MCF 10A (cell line): Measurements from ENCODE around the gene UNCX. TPM values are rescaled to one million over a fixed set of nuclear protein-coding genes. Genes with fewer than 3 reads are reported as not detected.

Source experiments
- BruUV-seq: library from RNA; stranded (reverse); fragments of 400-500 nt; replicated peaks from 2 replicates; lab custom pipeline; 2021; lab: Mats Ljungman, UMichigan
- CTCF ChIA-PET: fragments of 300-600 bp; sonication (Branson Sonifier 250); formaldehyde crosslinking; extraction: SDS; loops from one replicate; lab custom pipeline; 2021; ENCODE audit warnings: antibody characterized with exemption, inconsistent platforms; lab: Yijun Ruan, JAX
- POLR2A ChIA-PET: fragments of 300-600, 350-650 bp; sonication (Branson Sonifier 250); formaldehyde crosslinking; extraction: SDS; loops from one replicate; lab custom pipeline; 2020; ENCODE audit warnings: antibody characterized with exemption, inconsistent platforms; lab: Yijun Ruan, JAX
- DNase-seq: peaks from one replicate; pipeline ENCODE4 v3.0.0-alpha.2; 2018; ENCODE audit not compliant: unreplicated experiment
- H3K27ac Mint-ChIP-seq: one replicate; pipeline ENCODE4 v1.8.0; 2022; ENCODE audit warnings: mild to moderate bottlenecking, low read depth, mixed read lengths; ENCODE audit not compliant: unreplicated experiment
- H3K27me3 Mint-ChIP-seq: one replicate; pipeline ENCODE4 v1.8.0; 2022; ENCODE audit warnings: mixed read lengths; ENCODE audit not compliant: insufficient read depth, unreplicated experiment
- H3K36me3 Mint-ChIP-seq: one replicate; pipeline ENCODE4 v1.8.0; 2022; ENCODE audit warnings: mild to moderate bottlenecking, moderate library complexity, mixed read lengths; ENCODE audit not compliant: insufficient read depth, unreplicated experiment
- H3K4me1 Mint-ChIP-seq: one replicate; pipeline ENCODE4 v1.8.0; 2022; ENCODE audit warnings: mixed read lengths; ENCODE audit not compliant: insufficient read depth, unreplicated experiment
- H3K4me3 Mint-ChIP-seq: one replicate; pipeline ENCODE4 v1.8.0; 2022; ENCODE audit warnings: mild to moderate bottlenecking, moderate library complexity, mixed read lengths; ENCODE audit not compliant: unreplicated experiment
- H3K9me3 Mint-ChIP-seq: one replicate; pipeline ENCODE4 v1.8.0; 2022; ENCODE audit warnings: mixed read lengths; ENCODE audit not compliant: unreplicated experiment
- intact Hi-C: fragments of 100-400 bp; cut with micrococcal nuclease; formaldehyde crosslinking; loops from 2 replicates; pipeline ENCODE4 v1.14.1; 2022
- total RNA-seq: library from RNA; stranded (reverse); gene quantifications from 2 replicates; pipeline ENCODE4 v1.2.3, GENCODE V29; 2022
- TF ChIP-seq, protein P1 (sequence below): fragments of 200-600 bp; IDR thresholded peaks from one replicate; pipeline ENCODE4 v1.8.0; 2022; ENCODE audit warnings: antibody characterized with exemption, mild to moderate bottlenecking; ENCODE audit not compliant: unreplicated experiment

The UNCX gene
- total RNA-seq, 1 experiment from 2014 or later = not detected

DNA sequence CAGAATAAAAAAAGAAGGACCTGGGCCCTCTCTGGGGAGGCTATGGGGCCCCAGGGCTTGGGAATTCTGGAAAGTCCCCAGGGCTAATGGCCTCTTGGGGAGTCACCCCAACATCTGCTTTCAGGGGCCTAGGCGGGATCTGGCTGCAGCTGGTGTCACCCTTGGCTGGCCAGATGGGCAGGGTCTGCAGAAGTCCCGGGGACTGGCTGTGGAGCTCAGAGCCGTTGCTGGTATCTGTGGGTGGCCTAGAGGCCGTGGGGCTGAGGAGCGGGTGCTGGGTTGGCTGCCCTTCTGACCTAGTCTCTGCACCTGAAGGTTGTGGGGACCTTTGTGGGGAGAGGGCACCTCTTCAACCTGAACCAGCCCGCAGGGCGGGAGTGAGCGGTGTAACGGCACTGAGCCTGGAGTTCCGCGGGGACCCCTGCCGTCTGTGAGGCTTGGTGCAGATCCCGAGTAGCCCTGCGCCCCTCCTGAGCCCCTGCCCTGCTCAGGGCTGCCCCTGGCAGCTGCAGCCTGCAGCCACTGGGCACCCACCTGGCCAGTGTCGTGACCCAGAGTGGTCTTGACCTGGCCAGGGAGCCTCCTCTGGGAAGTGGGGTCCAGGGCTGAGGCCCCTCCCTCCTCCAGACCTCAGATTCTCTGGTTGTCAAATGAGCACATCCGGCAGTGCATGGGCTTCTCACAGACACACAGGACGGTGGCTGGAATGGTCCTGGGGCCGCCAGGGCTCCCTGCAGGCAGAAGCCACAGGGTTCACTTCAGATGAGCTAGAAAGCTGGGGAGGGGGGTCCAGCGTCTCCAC is 51.5 kb downstream of the UNCX start:
- TF ChIP-seq, protein P1, sequence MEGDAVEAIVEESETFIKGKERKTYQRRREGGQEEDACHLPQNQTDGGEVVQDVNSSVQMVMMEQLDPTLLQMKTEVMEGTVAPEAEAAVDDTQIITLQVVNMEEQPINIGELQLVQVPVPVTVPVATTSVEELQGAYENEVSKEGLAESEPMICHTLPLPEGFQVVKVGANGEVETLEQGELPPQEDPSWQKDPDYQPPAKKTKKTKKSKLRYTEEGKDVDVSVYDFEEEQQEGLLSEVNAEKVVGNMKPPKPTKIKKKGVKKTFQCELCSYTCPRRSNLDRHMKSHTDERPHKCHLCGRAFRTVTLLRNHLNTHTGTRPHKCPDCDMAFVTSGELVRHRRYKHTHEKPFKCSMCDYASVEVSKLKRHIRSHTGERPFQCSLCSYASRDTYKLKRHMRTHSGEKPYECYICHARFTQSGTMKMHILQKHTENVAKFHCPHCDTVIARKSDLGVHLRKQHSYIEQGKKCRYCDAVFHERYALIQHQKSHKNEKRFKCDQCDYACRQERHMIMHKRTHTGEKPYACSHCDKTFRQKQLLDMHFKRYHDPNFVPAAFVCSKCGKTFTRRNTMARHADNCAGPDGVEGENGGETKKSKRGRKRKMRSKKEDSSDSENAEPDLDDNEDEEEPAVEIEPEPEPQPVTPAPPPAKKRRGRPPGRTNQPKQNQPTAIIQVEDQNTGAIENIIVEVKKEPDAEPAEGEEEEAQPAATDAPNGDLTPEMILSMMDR = no peak
- POLR2A ChIA-PET = interaction anchor here (0.6 kb wide), 1 partner anchor 92 kb away, joined by 3 read pairs; no protein-coding TSS in a partner anchor
- CTCF ChIA-PET = no interaction called here
- no peak overlapping the region for H3K4me3 Mint-ChIP-seq
- BruUV-seq = no TSS peak
- intact Hi-C loops = no loop called here
- peaks cover 7% of the 10 kb centered on the region for H3K9me3 Mint-ChIP-seq
- H3K27ac Mint-ChIP-seq = no peak overlapping the region
- DNase-seq = no peak
- H3K4me1 Mint-ChIP-seq = no peaks in the 10 kb centered on the region
- H3K36me3 Mint-ChIP-seq = no peaks in the 10 kb centered on the region
- peaks cover 22% of the 10 kb centered on the region for H3K27me3 Mint-ChIP-seq

DNA sequence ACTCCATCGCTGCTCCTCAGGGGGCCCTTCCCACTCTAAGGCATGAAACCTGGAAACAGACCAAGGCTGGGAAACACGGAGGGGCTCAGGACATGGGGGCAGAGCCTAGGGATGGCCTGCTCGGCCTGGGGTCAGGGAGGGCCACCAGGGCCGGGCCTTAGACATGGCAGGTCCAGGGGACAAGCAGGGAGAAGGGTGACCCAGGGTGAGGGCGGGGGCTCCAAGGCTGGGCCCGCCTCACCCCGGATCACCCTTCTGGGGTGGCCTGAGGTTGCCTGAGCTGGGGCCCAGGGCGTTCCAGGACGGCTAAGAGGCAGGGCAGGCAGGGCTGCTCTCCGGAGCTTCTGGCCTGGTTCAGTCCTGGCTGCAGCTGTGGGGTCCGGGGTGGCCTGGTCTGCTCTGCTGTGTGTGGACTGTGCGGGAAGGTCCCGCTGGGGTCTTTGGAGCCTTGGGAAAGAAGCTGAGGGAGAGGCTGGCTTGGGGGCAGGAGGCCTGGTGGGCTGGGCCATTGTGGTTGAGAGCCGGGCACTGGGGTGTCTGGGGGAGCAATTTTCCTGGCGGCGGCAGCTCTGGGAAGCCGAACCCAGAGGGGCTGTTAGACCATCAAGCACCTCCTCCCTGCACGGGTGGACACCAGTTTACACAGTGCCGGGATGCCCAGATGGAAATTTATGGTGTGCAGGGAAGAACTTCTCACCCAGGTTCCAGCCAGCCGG is 52.2 kb downstream of the UNCX start:
- no peak overlapping the region for H3K4me3 Mint-ChIP-seq
- intact Hi-C loops = no loop called here
- no peak overlapping the region for H3K27ac Mint-ChIP-seq

DNA sequence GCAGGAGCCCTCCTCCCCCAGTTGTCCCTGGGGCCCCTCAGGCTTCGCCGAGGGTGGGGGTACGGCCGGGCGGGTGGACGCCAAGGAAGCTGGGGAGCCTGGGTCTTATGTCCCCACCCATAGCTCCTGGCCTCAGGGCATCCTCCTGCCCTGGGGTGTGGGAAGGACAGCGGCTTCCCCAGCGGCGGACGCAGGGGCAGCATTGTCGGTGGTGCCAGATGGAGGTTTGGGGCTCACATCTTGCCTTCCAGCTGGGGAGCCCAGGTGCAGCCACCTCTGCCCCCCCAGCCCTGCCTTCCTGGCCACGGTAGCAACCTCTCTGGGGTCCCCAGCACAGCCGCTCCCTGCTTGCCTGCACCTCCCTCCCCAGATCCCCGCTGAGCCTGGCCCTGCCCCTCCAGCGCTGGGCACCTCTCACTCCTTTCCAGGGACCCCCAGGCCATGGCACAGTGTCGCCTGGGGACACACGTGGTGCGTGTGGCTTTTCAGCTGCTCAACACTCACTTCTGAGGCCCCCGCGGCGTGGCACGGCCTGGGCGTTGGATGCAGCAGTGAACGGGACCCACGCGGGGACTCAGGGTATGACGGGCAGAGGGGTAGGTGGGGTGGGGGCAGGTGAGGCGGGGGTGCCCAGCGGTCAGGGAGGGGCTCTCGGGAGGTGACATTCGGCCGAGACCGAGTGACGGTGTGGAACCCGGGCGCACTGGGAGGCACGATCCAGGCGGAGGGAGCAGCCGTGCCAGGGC is 53.1 kb downstream of the UNCX start:
- Mint-ChIP-seq H3K36me3 (no peaks in the 10 kb centered on the region), H3K27ac (no peak overlapping the region), H3K9me3 (no peaks in the 10 kb centered on the region), H3K4me1 (no peaks in the 10 kb centered on the region), H3K27me3 (peaks cover 12% of the 10 kb centered on the region), H3K4me3 (no peak overlapping the region)
- DNase-seq = no peak
- CTCF ChIA-PET = no interaction called here
- intact Hi-C loops = no loop called here
- POLR2A ChIA-PET = no interaction called here
- no TSS peak for BruUV-seq
- TF ChIP-seq, protein P1 = no peak

More for the DNA sequence above, 52.2 kb downstream of the UNCX start:
- no peaks in the 10 kb centered on the region for H3K36me3 Mint-ChIP-seq
- no TSS peak for BruUV-seq
- TF ChIP-seq, protein P1 = no peak
- H3K27me3 Mint-ChIP-seq = peaks cover 20% of the 10 kb centered on the region
- peaks cover 7% of the 10 kb centered on the region for H3K9me3 Mint-ChIP-seq
- no peaks in the 10 kb centered on the region for H3K4me1 Mint-ChIP-seq
- no peak for DNase-seq
- POLR2A ChIA-PET = interaction anchor here (0.6 kb wide), 1 partner anchor 93 kb away, joined by 3 read pairs; no protein-coding TSS in a partner anchor
- CTCF ChIA-PET = no interaction called here

Other genes with a start within 250 kb of the UNCX start
- gene CYP2W1, start 249.7 kb upstream of the UNCX start, total RNA-seq = not detected in 2 replicates
- 0.27 TPM in 1 of 2 replicates, not detected in the other for gene GPR146, start 188.3 kb upstream of the UNCX start, total RNA-seq
- gene GPER1, start 144.8 kb upstream of the UNCX start, total RNA-seq = 0.28 and 0.32 TPM in 2 replicates
- 30.1 and 40.7 TPM in 2 replicates for gene ZFAND2A, start 72.7 kb upstream of the UNCX start, total RNA-seq
- 12.3 and 15.8 TPM in 2 replicates for gene MICALL2, start 226.6 kb downstream of the UNCX start, total RNA-seq